Panc1 (cell line): ENCODE data around the gene CYP27A1. TPM values are rescaled to one million over a fixed set of nuclear protein-coding genes. Genes with fewer than 3 reads are reported as not detected.

ENCODE experiments used
- ATAC-seq: fragments of 200-7000 bp; cut with Tn5 transposase; 2 replicates; pipeline ENCODE4 v1.9.1; 2020; ENCODE audit warnings: mild to moderate bottlenecking, moderate library complexity
- BruUV-seq: library from RNA; stranded (reverse); fragments of 400-500 nt; replicated peaks from 2 replicates; lab custom pipeline; 2021; lab: Mats Ljungman, UMichigan
- CTCF ChIA-PET: fragments of 300-600 bp; sonication (Branson Sonifier 250); formaldehyde crosslinking; loops from one replicate; lab custom pipeline; 2022; ENCODE audit warnings: antibody characterized with exemption; lab: Charles Lee
- POLR2A ChIA-PET: fragments of 300-600 bp; sonication (Branson Sonifier 250); formaldehyde crosslinking; loops from one replicate; lab custom pipeline; 2022; ENCODE audit warnings: antibody characterized with exemption; lab: Charles Lee
- DNase-seq: peaks from one replicate; pipeline ENCODE4 v3.0.0-alpha.2; 2010; ENCODE audit warnings: low read depth, low spot score
- H3K27ac ChIP-seq: 2 replicates; pipeline ENCODE4 v1.5.1; 2011; ENCODE audit warnings: mild to moderate bottlenecking, low read length, inconsistent platforms
- H3K27me3 ChIP-seq: fragments of 200-500 bp; sonication (Bioruptor generic); 2 replicates; pipeline ENCODE4 v1.6.0; 2014; ENCODE audit warnings: low read length, inconsistent platforms; ENCODE audit not compliant: control insufficient read depth, insufficient read depth
- H3K36me3 ChIP-seq: fragments of 200-500 bp; sonication (Bioruptor generic); 2 replicates; pipeline ENCODE4 v1.5.1; 2014; ENCODE audit warnings: inconsistent platforms, mild to moderate bottlenecking, low read length, moderate library complexity; ENCODE audit not compliant: control insufficient read depth, insufficient read depth
- H3K4me1 ChIP-seq: 2 replicates; pipeline ENCODE4 v1.5.1; 2011; ENCODE audit warnings: inconsistent platforms, mild to moderate bottlenecking, low read length, moderate library complexity; ENCODE audit not compliant: control insufficient read depth, insufficient read depth
- H3K4me3 ChIP-seq, 2 experiments: 2 replicates each; pipeline ENCODE4 v1.5.1; 2011 to 2012; ENCODE audit warnings: low read depth in 2 of 2, low read length in 2 of 2, mild to moderate bottlenecking in 2 of 2, inconsistent platforms in 1 of 2, moderate library complexity in 1 of 2
- H3K9me3 ChIP-seq: fragments of 200-500 bp; sonication (Bioruptor generic); 2 replicates; pipeline ENCODE4 v1.5.1; 2014; ENCODE audit warnings: low read depth, mild to moderate bottlenecking, inconsistent platforms, low read length, moderate library complexity; ENCODE audit not compliant: control insufficient read depth, insufficient read depth
- CTCF ChIP-seq: fragments of 450-650 bp; IDR thresholded peaks from 2 replicates; pipeline ENCODE4 v1.5.1; 2017; ENCODE audit warnings: mild to moderate bottlenecking
- POLR2AphosphoS5 ChIP-seq: IDR thresholded peaks from 2 replicates; pipeline ENCODE4 v1.6.1; 2012; ENCODE audit warnings: mild to moderate bottlenecking, low read depth, low read length, moderate library complexity
- SIN3A ChIP-seq: IDR thresholded peaks from 2 replicates; pipeline ENCODE4 v1.6.1; 2012; ENCODE audit warnings: low read depth, mild to moderate bottlenecking, low read length, moderate library complexity, borderline replicate concordance; ENCODE audit not compliant: insufficient read depth
- TCF7L2 ChIP-seq: IDR thresholded peaks from 2 replicates; pipeline ENCODE4 v1.6.1; 2011; ENCODE audit warnings: mild to moderate bottlenecking, low read depth, low read length, inconsistent platforms
- in situ Hi-C: cut with HindIII; loops from 2 replicates; pipeline ENCODE4 v1.10.0; 2016; ENCODE audit warnings: low sequenced_read_pairs, low pct_unique_long_range_greater_than_20kb
- intact Hi-C: fragments of 100-400 bp; cut with micrococcal nuclease; formaldehyde crosslinking; loops from one replicate; pipeline ENCODE4 v1.10.0; 2022; ENCODE audit not compliant: unreplicated experiment
- total RNA-seq: library from RNA; stranded (reverse); gene quantifications from one replicate; pipeline ENCODE4 v1.2.1, GENCODE V29; 2021; ENCODE audit not compliant: unreplicated experiment
- TF ChIP-seq, protein P1 (sequence below), 2 experiments: IDR thresholded peaks; 2 replicates each; pipeline ENCODE4 v1.6.1; 2011 to 2012; ENCODE audit warnings: low read depth in 2 of 2, control low read depth in 1 of 2, low read length in 1 of 2, mild to moderate bottlenecking in 1 of 2, moderate library complexity in 1 of 2; ENCODE audit not compliant: insufficient read depth in 1 of 2

Gene CYP27A1
- total RNA-seq, 1 experiment from 2014 or later, result 7.7 TPM

GRCh38 chr2:218812096-218812815, 30.3 kb downstream of the CYP27A1 start:
- ChIA-PET POLR2A (interaction anchor here (0.5 kb wide), 1 partner anchor 142 kb away, joined by 8 read pairs; no protein-coding TSS in a partner anchor), CTCF (no interaction called here)
- H3K9me3 ChIP-seq, result no peaks in the 10 kb centered on the region
- ATAC-seq, result no peak
- H3K27ac ChIP-seq, result no peak overlapping the region
- no peak overlapping the region for H3K4me3 ChIP-seq
- in situ Hi-C loops, result no loop called here
- no peaks in the 10 kb centered on the region for H3K27me3 ChIP-seq
- H3K4me1 ChIP-seq, result no peaks in the 10 kb centered on the region
- intact Hi-C loops, result no loop called here
- H3K36me3 ChIP-seq, result no peaks in the 10 kb centered on the region
- TF ChIP-seq TCF7L2 (no peak), CTCF (no peak), SIN3A (no peak), POLR2AphosphoS5 (no peak)
- TF ChIP-seq, protein P1, sequence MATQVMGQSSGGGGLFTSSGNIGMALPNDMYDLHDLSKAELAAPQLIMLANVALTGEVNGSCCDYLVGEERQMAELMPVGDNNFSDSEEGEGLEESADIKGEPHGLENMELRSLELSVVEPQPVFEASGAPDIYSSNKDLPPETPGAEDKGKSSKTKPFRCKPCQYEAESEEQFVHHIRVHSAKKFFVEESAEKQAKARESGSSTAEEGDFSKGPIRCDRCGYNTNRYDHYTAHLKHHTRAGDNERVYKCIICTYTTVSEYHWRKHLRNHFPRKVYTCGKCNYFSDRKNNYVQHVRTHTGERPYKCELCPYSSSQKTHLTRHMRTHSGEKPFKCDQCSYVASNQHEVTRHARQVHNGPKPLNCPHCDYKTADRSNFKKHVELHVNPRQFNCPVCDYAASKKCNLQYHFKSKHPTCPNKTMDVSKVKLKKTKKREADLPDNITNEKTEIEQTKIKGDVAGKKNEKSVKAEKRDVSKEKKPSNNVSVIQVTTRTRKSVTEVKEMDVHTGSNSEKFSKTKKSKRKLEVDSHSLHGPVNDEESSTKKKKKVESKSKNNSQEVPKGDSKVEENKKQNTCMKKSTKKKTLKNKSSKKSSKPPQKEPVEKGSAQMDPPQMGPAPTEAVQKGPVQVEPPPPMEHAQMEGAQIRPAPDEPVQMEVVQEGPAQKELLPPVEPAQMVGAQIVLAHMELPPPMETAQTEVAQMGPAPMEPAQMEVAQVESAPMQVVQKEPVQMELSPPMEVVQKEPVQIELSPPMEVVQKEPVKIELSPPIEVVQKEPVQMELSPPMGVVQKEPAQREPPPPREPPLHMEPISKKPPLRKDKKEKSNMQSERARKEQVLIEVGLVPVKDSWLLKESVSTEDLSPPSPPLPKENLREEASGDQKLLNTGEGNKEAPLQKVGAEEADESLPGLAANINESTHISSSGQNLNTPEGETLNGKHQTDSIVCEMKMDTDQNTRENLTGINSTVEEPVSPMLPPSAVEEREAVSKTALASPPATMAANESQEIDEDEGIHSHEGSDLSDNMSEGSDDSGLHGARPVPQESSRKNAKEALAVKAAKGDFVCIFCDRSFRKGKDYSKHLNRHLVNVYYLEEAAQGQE (IDR thresholded peaks at IDR 0.05; ENCODE audit: insufficient read depth in 1 of 2, low read depth in 2 of 2, low read length in 1 of 2), result no peak
- no TSS peak for BruUV-seq
- no peak for DNase-seq

GRCh38 chr2:218812861-218813260, 30.9 kb downstream of the CYP27A1 start:
- Histone ChIP-seq H3K9me3 (no peaks in the 10 kb centered on the region), H3K27ac (no peak overlapping the region), H3K36me3 (no peaks in the 10 kb centered on the region), H3K27me3 (no peaks in the 10 kb centered on the region), H3K4me3 (no peak overlapping the region), H3K4me1 (no peaks in the 10 kb centered on the region)
- TF ChIP-seq, protein P1 (IDR thresholded peaks at IDR 0.05; ENCODE audit: insufficient read depth in 1 of 2, low read depth in 2 of 2, low read length in 1 of 2), result no peak
- TF ChIP-seq TCF7L2 (no peak), SIN3A (no peak), POLR2AphosphoS5 (no peak), CTCF (no peak)
- ChIA-PET POLR2A (interaction anchor here (0.5 kb wide), 1 partner anchor 143 kb away, joined by 8 read pairs; no protein-coding TSS in a partner anchor), CTCF (no interaction called here)
- no TSS peak for BruUV-seq
- intact Hi-C loops (no loop called here), in situ Hi-C loops (no loop called here)
- ATAC-seq (no peak), DNase-seq (no peak)
